Left colon (tissue), 2 donors: ENCODE data around the gene ERMARD. TPM values are rescaled to one million over a fixed set of nuclear protein-coding genes. Genes with fewer than 3 reads are reported as not detected.

Experiments
- ATAC-seq: fragments of 200-7000 bp; cut with Tn5 transposase; one replicate; pipeline ENCODE4 v1.9.1; 2020; ENCODE audit warnings: mild to moderate bottlenecking, moderate library complexity
- DNase-seq, 2 donors: peaks; one replicate each; pipeline ENCODE4 v3.0.0-alpha.2; 2020
- intact Hi-C, 2 donors: fragments of 100-400 bp; cut with DNase I in 1 of 2; cut with micrococcal nuclease in 1 of 2; formaldehyde crosslinking; loops; one replicate each; pipeline versions ENCODE4 v1.11.2 to v1.14.0; 2022; cut with DNase I, micrococcal nuclease
- total RNA-seq, 2 donors: library from RNA; stranded (reverse); fragmentation: NEBNext Ultra II Directional; extraction: Animal tissue kit (Norgen Biotek cat#: 25700); gene quantifications; one replicate each; pipeline ENCODE4 v1.2.1, GENCODE V29; 2021
- donor health status: DM: no; HTN: no; CAD: no.
- donor health status: DM: yes; HTN: yes; CAD: no.

The ERMARD gene
- total RNA-seq, 2 donors from 2014 or later: 15.3 to 16.9 TPM

- intact Hi-C loops: no loop called here
- ATAC-seq (no peak), DNase-seq (no peak)
Observed at GRCh38 chr6:169779092-169779815, 27.8 kb downstream of the ERMARD start.

DNA sequence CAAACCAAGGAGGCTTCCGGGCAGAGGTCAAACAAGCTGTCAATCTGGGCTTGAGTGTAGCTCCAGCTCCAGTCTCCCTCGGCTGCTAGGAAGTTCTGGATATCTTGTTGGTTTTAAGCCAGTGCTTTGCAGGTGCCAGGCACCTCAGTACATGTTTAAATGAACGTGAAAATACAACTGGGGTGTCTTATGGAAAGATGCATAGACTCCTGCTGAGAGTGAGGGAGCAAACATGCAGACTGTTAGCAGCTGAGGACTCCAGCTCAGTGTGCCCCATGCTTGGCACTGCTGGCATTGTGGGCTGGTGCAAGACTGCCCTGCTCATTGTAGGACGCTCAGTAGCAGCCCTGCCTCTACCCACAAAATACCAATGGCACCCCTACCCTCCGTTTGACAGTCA is 28.5 kb downstream of the ERMARD start:
- no peak for DNase-seq
- intact Hi-C loops: no loop called here

GRCh38 chr6:169780571-169781091 is 29.2 kb downstream of the ERMARD start:
- DNase-seq (no peak), ATAC-seq (no peak)
- intact Hi-C loops: no loop called here

More for the DNA sequence above, 28.5 kb downstream of the ERMARD start:
- no peak for ATAC-seq

DNA sequence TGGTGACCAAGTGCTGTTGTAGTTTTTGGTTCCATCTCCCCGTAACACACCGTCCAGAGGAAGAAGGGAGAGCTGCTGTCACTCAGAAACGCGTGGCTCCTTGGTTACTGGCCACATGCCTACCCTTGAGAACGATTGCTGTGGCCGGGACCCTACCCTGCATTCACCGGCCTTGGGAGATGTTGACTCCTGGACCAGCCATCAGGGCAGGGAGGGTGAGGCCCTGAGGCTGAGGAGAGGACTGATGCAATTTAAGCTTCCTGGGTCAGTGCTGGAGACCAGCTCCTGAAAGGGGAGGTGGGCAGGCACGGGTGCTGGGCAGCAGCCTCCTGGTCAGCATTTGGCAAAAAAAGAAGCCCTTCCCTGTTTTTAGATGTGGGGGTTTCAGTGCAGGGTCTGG is 31.5 kb downstream of the ERMARD start:
- ATAC-seq (no peak), DNase-seq (no peak)
- intact Hi-C loops: no loop called here

DNA sequence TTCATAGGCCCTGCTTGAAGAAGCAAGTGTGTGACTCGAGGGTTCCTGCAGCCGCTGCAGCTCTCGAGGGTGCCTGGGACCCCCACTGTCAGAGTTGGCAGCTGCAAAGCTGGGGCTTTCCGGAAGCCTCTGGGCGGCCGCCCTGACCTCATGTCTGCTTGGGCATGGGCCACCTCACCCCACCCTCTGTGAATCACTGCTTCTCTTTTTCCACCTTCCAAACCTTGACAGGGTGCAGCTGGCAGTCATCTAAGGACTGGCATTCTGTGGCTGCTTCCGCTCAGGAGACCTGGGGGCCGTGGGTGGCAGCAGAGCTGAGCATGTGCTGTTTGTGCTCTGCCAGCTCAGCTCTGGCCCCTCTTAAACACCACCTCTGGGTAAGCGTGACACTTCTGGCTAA is 32.0 kb downstream of the ERMARD start:
- intact Hi-C loops: no loop called here
- DNase-seq (no peak), ATAC-seq (no peak)

DNA sequence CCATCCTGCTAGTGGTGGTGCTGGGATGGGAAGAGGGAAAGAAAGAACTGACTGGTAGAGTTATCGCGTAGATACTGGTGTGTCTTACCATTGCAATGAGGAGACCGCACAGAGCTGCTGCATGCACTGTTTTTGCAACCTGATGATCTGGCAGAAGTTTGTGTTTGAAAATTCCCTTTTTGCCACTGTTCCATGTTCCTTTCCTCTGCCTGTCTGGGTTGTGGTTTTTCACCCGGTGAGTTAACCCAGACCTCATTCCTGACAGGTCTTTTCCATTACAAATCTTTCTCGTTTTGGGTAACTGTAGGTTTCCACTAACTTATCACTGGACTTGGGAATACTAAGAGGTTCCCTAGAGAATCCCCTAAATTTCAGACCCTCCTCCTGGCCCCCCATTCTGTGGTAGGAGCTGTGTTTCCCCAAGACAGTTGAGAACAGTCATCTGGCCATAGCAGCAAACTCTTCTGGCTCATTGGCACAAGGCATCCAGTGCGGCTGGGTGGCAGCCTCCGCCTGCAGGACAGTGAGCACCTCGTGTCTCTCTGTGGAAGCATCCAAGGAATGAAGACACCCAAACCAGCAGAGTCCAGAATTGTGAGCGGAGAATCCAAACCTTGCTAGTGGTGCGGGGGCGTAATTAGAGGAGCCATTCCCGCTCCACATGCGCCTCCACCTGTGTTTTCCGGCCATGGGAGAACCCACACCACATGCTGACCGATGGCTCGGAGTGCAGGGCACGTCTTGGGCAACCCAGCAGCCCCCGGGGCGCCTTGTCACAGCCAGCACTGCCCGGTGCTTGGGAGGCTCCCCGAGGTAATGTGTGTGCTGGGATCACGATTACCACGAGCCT is 32.8 kb downstream of the ERMARD start:
- ATAC-seq (no peak), DNase-seq (no peak)
- intact Hi-C loops: no loop called here

GRCh38 chr6:169784821-169785340 is 33.5 kb downstream of the ERMARD start:
- DNase-seq: no peak

GRCh38 chr6:169785566-169785965 is 34.1 kb downstream of the ERMARD start:
- ATAC-seq (no peak), DNase-seq (no peak)
- intact Hi-C loops: no loop called here

More at GRCh38 chr6:169784821-169785340, 33.5 kb downstream of the ERMARD start:
- ATAC-seq: no peak
- intact Hi-C loops: no loop called here

GRCh38 chr6:169786349-169786748 is 34.9 kb downstream of the ERMARD start:
- ATAC-seq (no peak), DNase-seq (peak in 1 of 2 donors; percentile 1)
- intact Hi-C loops: no loop called here

GRCh38 chr6:169787797-169788196 is 36.4 kb downstream of the ERMARD start:
- intact Hi-C loops: no loop called here
- ATAC-seq (no peak), DNase-seq (peak in 1 of 2 donors; percentile 2)

- no peak for DNase-seq
- no peak for ATAC-seq
- intact Hi-C loops: no loop called here
Observed at GRCh38 chr6:169788809-169789145, 37.4 kb downstream of the ERMARD start.

- DNase-seq: peak in 1 of 2 donors; percentile 14
- no peak for ATAC-seq
- intact Hi-C loops: no loop called here
Observed at GRCh38 chr6:169789146-169789943, 37.9 kb downstream of the ERMARD start.

DNA sequence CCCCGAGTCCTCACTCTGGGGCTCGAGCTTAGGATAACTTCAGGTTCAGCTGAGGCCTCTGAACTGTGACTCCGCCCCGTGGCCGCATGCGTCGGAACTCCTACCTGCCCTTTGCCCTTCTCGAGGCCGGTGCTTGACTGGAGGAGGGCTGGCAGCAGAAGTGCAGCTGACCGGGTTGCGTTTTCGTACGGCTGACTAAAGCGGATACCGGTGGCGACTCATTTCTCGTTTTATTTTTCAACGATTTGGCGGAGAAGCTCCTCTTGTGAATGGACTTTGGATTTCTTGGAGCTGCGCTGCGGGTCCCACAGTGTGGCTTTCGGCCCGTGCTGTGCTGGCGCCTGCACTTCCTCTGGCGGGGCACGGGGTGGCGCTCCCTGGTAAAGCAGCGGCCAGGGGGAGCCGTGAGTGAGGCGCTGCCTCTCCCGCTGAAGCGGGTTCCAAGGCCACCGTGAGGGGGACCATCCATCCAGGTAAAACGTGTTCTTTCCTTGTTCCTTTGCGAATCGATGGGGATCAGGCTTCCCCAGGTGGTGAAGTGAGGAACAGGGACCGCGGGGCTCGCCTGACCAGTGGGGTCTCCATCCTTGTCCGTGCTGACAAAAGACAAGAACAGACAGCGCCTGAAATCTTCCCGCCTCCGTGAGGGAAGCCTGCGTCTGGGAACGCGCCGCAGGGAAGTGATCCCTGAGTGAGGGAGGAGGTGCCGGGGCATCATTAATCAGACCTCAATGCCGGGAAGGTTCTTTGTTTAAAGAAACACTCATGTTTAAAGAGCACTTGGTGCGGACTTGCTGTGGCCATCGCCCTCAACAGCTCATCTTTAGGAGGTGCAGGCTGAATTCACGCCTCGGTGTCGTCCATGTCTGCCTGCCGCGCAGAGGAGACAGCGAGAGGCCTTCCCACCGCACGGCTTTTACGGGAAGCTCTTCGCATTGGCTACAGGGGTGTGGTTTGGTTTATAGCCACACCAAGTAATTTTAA is 38.8 kb downstream of the ERMARD start:
- intact Hi-C loops: loop anchor here in 1 of 2 donors (10.0 kb wide), 1 partner anchor 735 kb away; no protein-coding TSS in a partner anchor
- DNase-seq (peak; percentile 67 to 80), ATAC-seq (peak; percentile 95)

- intact Hi-C loops: loop anchor here in 1 of 2 donors (10.0 kb wide), 1 partner anchor 733 kb away; no protein-coding TSS in a partner anchor
- DNase-seq (no peak), ATAC-seq (no peak)
Observed at GRCh38 chr6:169791721-169792131, 40.3 kb downstream of the ERMARD start.

- intact Hi-C loops: loop anchor here in 1 of 2 donors (10.0 kb wide), 1 partner anchor 732 kb away; no protein-coding TSS in a partner anchor
- no peak for ATAC-seq
- no peak for DNase-seq
Observed at GRCh38 chr6:169792306-169793015, 41.0 kb downstream of the ERMARD start.

DNA sequence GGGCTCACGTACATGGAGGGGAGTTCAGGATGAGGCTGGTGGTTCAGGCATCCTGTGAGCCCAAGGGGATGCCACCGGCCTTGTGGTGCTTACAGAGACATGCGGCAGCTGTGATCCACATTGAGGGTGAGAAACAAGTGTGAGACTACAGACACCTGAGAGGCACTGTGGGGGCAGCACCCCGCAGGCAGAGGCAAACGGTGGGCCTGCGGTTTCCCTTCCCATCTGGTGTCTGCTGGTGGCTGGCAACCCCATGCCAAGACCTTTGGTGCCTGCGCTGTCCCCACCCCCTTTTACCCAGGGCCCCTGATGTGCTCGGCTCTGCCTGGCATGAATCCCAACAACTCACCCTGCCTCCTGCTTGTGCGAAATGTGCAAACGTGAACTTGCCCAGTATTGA is 42.0 kb downstream of the ERMARD start:
- DNase-seq (no peak), ATAC-seq (no peak)
- intact Hi-C loops: loop anchor here in 1 of 2 donors (10.0 kb wide), 1 partner anchor 731 kb away; no protein-coding TSS in a partner anchor
